Adrenal gland (tissue), 5 donors: ENCODE results near the gene ZKSCAN1.

Experiments used
- CTCF ChIP-seq, 6 experiments: fragments of 450-650 bp in 4 of 6; fragments of 200-600 bp in 2 of 6; sonication (generic) in 1 of 6; IDR thresholded peaks; 1 replicate in 5 of 6; 2 replicates in 1 of 6; pipeline versions ENCODE4 v1.5.1 to v1.8.0; 2016 to 2021; ENCODE audit warnings: antibody characterized with exemption in 6 of 6, mild to moderate bottlenecking in 2 of 6, moderate library complexity in 1 of 6
- POLR2A ChIP-seq, 2 donors: fragments of 450-650 bp; IDR thresholded peaks; one replicate each; pipeline ENCODE4 v1.6.1; 2017; ENCODE audit warnings: antibody characterized with exemption in 2 of 2, mild to moderate bottlenecking in 2 of 2, moderate library complexity in 1 of 2
- donor health status: DM: no; HTN: no; CAD: no.

GRCh38 chr7:99994819-99995218, 20.6 kb upstream of the ZKSCAN1 start:
- no peak for TF ChIP-seq CTCF (IDR thresholded peaks at IDR 0.05)
- TF ChIP-seq POLR2A (IDR thresholded peaks at IDR 0.05), result no peak
